ENCODE results near the gene MCU.
"Not testable (repeated sequence)": the region's sequence is repeated elsewhere in the genome, so short reads cannot be mapped to it uniquely, and the experiment has no call there.

MCU gene

DNA sequence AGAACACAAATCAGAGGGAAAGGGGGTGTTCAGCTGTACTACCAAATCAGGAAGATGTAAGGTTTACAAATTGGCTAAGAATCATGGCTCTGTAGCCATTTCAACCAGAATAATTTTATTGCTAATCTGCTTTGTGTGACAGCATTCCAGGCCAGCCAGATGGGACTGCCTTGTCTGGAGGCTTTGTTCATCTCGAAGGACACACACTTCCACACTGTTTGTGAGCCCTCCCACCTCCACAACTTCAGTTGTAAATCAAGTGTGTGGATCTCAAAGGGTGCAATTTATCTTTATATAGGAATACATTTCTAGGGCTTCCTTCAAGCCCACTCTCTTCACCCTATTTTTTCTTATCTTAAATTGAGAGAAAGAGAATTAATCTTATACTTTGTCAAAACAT is 194.7 kb downstream of the MCU start:
- Histone ChIP-seq H3K36me3 (ENCODE audit: insufficient read depth, low read length) (peaks cover 29% of the 10 kb centered on the region), H3K27me3 (ENCODE audit: insufficient read depth, low read length) (no peaks in the 10 kb centered on the region), H3K9ac (ENCODE audit: low read depth, low read length) (peak overlapping the region; percentile 57), H3K27ac (ENCODE audit: low read depth, low read length) (peak overlapping the region; percentile 93), H3K4me3 (ENCODE audit: low read length) (peak overlapping the region; percentile 19; the same call in 1 of the 2 replicates), H3K9me3 (ENCODE audit: insufficient read depth, low read depth, low read length) (0 out of 2 replicates have a peak, but pooled peaks cover 4% of the 10 kb centered on the region), H3K4me1 (ENCODE audit: insufficient read depth, low read length) (peaks cover 35% of the 10 kb centered on the region)
- WGBS = 67% methylated on average over 1 of the region's 1 CpG

DNA sequence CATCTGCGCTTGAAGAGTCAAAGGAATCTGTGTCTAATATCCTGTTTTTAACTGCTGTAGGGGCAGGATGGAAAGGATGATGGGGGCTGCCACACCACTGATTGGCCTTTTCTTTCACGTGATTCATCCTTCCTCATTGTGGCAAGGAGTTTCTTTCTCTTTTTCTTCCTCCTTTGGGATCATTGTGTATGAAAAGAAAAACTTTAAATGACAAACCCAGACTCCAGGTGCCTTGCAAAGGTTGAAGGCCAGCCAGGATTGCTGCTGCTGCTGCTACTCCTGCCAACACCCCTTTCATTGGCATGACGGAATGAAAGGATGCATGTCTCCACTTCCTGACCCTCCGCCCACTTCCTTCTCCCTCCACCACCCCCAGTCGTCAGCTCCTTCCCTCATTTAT is 195.1 kb downstream of the MCU start:
- 61% methylated on average over 3 of the region's 5 CpGs for WGBS
- Histone ChIP-seq H3K4me1 (ENCODE audit: insufficient read depth, low read length) (peaks cover 35% of the 10 kb centered on the region), H3K27ac (ENCODE audit: low read depth, low read length) (peak overlapping the region; percentile 93), H3K9me3 (ENCODE audit: insufficient read depth, low read depth, low read length) (no peaks in the 10 kb centered on the region), H3K4me3 (ENCODE audit: low read length) (peak overlapping the region; percentile 19; the same call in 1 of the 2 replicates), H3K9ac (ENCODE audit: low read depth, low read length) (peak overlapping the region; percentile 57), H3K36me3 (ENCODE audit: insufficient read depth, low read length) (peaks cover 29% of the 10 kb centered on the region), H3K27me3 (ENCODE audit: insufficient read depth, low read length) (no peaks in the 10 kb centered on the region)

DNA sequence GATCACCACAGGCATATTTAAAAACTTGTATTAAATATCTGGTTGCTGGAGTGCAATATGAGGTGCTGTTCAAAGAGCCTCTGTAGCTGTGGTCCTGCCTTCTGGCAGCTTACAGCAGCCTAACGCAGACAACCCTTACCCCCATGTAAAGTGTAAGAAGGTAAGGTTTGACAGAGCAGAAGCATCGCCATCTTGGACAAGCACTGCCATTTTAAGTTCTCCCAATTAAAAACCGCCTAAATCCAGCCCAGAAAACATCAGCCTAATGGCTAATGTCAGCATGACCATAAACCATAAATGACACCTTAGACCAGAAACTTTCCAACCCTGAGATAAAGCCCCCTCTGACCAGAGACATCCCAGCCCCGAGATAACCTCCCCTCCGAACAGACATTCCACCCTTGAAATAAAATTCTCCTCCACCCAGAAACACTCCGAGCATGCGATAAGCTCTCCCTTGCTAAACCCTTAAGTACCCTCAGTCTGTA is 196.3 kb downstream of the MCU start:
- H3K9ac ChIP-seq (ENCODE audit: low read depth, low read length) = no peak overlapping the region

DNA sequence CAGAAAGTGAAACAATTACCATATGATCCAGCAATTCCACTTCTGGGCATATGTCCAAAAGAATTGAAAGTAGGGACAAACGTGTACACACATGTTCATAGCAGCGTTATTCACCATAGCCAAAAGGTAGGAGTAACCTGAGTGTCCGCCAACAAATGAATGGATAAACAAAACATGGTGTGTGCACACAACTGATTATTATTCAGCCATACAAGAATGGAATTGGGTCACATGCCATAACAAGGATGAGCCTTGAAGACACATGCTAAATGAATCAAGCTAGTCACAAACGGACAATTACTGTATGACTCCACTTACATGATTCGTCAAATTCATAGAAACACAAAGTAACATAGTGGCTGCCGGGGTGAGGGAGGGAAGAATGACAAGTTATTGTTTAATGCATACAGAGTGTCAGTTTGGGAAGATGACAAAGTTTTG is 197.5 kb downstream of the MCU start:
- no peak overlapping the region for H3K9ac ChIP-seq (ENCODE audit: low read depth, low read length)
- H3K36me3 ChIP-seq (ENCODE audit: insufficient read depth, low read length) = peaks cover 25% of the 10 kb centered on the region
- peaks cover 35% of the 10 kb centered on the region for H3K4me1 ChIP-seq (ENCODE audit: insufficient read depth, low read length)
- no peaks in the 10 kb centered on the region for H3K9me3 ChIP-seq (ENCODE audit: insufficient read depth, low read depth, low read length)
- H3K27me3 ChIP-seq (ENCODE audit: insufficient read depth, low read length) = no peaks in the 10 kb centered on the region
- H3K27ac ChIP-seq (ENCODE audit: low read depth, low read length) = no peak overlapping the region
- no peak overlapping the region for H3K4me3 ChIP-seq (ENCODE audit: low read length)
- 83% methylated on average over 6 of the region's 6 CpGs for WGBS

More for the DNA sequence above, 196.3 kb downstream of the MCU start:
- Histone ChIP-seq H3K27ac (ENCODE audit: low read depth, low read length) (no peak overlapping the region), H3K4me1 (ENCODE audit: insufficient read depth, low read length) (peaks cover 35% of the 10 kb centered on the region), H3K4me3 (ENCODE audit: low read length) (no peak overlapping the region), H3K9me3 (ENCODE audit: insufficient read depth, low read depth, low read length) (no peaks in the 10 kb centered on the region), H3K36me3 (ENCODE audit: insufficient read depth, low read length) (peaks cover 29% of the 10 kb centered on the region), H3K27me3 (ENCODE audit: insufficient read depth, low read length) (no peaks in the 10 kb centered on the region)
- WGBS = 93% methylated on average over 6 of the region's 7 CpGs

DNA sequence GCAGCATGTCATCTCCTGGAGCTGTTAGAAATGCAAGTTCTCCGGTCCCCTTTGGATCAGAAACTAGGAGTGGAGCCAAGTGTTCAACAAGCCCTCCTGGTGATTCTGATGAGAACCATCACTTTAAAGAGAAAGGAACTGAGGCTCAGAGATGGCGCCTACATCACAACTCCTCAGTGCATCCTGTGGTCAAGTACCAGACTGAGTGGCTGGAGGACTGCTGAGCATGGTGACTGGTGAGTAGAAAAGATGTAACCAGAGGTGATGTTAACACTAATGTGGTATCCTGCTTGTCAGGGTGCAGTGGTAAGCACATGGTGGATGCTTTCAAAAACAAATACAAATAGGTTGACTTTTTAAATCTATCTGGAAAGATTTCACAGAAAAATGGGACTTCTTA is 198.1 kb downstream of the MCU start:
- Histone ChIP-seq H3K36me3 (ENCODE audit: insufficient read depth, low read length) (peaks cover 18% of the 10 kb centered on the region), H3K4me3 (ENCODE audit: low read length) (no peak overlapping the region), H3K27ac (ENCODE audit: low read depth, low read length) (no peak overlapping the region), H3K4me1 (ENCODE audit: insufficient read depth, low read length) (peaks cover 29% of the 10 kb centered on the region), H3K9ac (ENCODE audit: low read depth, low read length) (no peak overlapping the region), H3K27me3 (ENCODE audit: insufficient read depth, low read length) (no peaks in the 10 kb centered on the region), H3K9me3 (ENCODE audit: insufficient read depth, low read depth, low read length) (no peaks in the 10 kb centered on the region)
- 95% methylated on average over 2 of the region's 2 CpGs for WGBS

DNA sequence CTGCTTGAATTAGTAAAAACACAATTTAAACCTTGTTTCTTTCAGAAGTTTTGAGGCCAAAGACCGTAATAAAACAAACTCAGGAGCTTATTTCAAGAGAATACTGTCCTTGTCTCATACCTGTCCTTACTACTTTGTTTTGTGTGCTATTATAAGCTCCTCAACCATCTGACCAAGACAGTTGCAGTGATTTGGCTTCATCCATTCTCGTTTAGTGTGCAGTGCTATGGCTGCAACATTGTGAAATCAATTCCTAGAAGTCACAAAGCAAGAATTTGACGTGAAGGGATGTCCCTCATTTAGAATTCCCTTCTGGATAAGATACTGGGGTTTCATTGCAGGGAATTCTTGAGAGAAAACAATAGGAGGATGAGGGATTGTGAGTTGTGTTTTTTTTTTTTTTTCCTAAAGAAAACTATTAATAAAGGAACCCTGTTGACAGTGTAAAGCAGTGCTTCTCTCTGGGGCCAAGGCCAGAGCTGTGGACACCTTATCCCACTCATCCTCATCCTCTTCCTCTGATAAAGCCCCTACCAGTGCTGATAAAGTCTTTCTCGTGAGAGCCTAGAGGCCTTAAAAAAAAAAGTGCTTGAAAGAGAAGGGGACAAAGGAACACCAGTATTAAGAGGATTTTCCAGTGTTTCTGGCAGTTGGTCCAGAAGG is 201.3 kb downstream of the MCU start, which contains the start of gene OIT3:
Gene OIT3 (plus strand): TSS at position 604 of the 663 bp plus-strand sequence. CDS start 60 bp downstream, outside the sequence.
- peaks cover 8% of the 10 kb centered on the region; the same call in 1 of the 2 replicates for H3K36me3 ChIP-seq (ENCODE audit: insufficient read depth, low read length)
- H3K4me3 ChIP-seq (ENCODE audit: low read length) = no peak within 1 kb of the TSS
- 97% methylated on average over 4 of the region's 4 CpGs for WGBS
- H3K27me3 ChIP-seq (ENCODE audit: insufficient read depth, low read length) = no peaks in the 10 kb centered on the region
- H3K27ac ChIP-seq (ENCODE audit: low read depth, low read length) = no peak within 1 kb of the TSS
- no peaks in the 10 kb centered on the region for H3K4me1 ChIP-seq (ENCODE audit: insufficient read depth, low read length)
- H3K9ac ChIP-seq (ENCODE audit: low read depth, low read length) = no peak within 1 kb of the TSS
- H3K9me3 ChIP-seq (ENCODE audit: insufficient read depth, low read depth, low read length) = no peaks in the 10 kb centered on the region

DNA sequence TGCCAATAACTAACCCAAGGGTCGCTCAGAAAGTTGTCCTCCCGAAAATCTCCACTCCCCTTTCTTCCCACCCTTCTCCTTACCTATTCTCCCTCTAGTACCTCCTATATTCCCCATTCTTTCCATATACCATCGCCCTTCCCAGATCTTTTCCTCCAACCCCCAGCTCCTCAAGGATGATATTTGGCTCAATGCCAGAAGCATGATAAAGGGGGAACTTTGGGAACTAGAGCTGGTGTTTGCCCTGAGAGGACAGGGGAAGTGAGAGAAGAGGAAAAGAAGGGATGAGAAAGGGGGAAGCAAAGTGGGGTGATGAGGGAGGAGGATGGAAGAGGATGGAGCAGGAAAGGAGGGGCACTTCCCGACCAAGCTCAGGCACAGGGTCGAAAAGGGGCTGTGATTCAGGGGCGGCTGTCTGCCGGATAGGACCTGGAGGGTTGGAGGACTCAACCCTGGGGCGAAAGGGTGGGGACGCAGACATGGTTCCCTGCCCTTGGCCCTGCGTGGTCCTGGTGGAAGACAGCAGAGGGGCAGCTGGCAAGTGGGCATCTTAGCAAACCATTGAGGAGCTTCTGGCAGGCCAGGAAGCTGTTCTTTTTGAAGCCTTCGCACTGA is 203.4 kb downstream of the MCU start:
- Histone ChIP-seq H3K4me3 (ENCODE audit: low read length) (no peak overlapping the region), H3K9me3 (ENCODE audit: insufficient read depth, low read depth, low read length) (no peaks in the 10 kb centered on the region), H3K9ac (ENCODE audit: low read depth, low read length) (no peak overlapping the region), H3K27me3 (ENCODE audit: insufficient read depth, low read length) (no peaks in the 10 kb centered on the region), H3K36me3 (ENCODE audit: insufficient read depth, low read length) (no peaks in the 10 kb centered on the region), H3K27ac (ENCODE audit: low read depth, low read length) (no peak overlapping the region), H3K4me1 (ENCODE audit: insufficient read depth, low read length) (no peaks in the 10 kb centered on the region)
- WGBS = 86% methylated on average over 11 of the region's 11 CpGs

DNA sequence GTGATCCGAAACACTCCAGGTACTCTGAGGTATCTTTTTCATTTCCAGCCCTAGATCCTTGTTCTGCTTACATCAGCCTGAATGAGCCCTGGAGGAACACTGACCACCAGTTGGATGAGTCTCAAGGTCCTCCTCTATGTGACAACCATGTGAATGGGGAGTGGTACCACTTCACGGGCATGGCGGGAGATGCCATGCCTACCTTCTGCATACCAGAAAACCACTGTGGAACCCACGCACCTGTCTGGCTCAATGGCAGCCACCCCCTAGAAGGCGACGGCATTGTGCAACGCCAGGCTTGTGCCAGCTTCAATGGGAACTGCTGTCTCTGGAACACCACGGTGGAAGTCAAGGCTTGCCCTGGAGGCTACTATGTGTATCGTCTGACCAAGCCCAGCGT is 206.7 kb downstream of the MCU start:
- Histone ChIP-seq H3K36me3 (ENCODE audit: insufficient read depth, low read length) (no peaks in the 10 kb centered on the region), H3K4me3 (ENCODE audit: low read length) (no peak overlapping the region), H3K4me1 (ENCODE audit: insufficient read depth, low read length) (no peaks in the 10 kb centered on the region), H3K9me3 (ENCODE audit: insufficient read depth, low read depth, low read length) (peaks cover 4% of the 10 kb centered on the region; the same call in 1 of the 2 replicates), H3K9ac (ENCODE audit: low read depth, low read length) (no peak overlapping the region), H3K27me3 (ENCODE audit: insufficient read depth, low read length) (no peaks in the 10 kb centered on the region), H3K27ac (ENCODE audit: low read depth, low read length) (no peak overlapping the region)
- 95% methylated on average over 10 of the region's 10 CpGs for WGBS

DNA sequence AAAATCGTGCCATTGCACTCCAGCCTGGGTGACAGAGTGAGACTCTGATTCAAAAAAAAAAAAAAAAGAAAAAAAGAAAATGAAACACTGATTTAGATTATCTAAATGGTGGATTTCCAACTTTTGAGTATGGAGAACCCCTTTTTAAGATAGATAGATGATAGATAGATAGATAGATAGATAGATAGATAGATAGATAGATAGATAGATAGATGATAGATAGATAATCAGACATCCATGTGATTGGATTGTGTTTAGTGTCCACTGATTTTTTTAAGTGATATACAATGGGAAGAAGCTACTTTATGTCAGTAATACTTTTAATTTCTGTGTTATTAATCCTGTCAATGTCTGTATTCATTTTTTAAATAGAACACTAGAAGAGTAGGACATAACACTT is 207.6 kb downstream of the MCU start:
- Histone ChIP-seq H3K36me3 (ENCODE audit: insufficient read depth, low read length) (no peaks in the 10 kb centered on the region), H3K4me3 (ENCODE audit: low read length) (no peak overlapping the region), H3K9me3 (ENCODE audit: insufficient read depth, low read depth, low read length) (peaks cover 9% of the 10 kb centered on the region; the same call in 1 of the 2 replicates), H3K27ac (ENCODE audit: low read depth, low read length) (no peak overlapping the region), H3K4me1 (ENCODE audit: insufficient read depth, low read length) (no peaks in the 10 kb centered on the region), H3K27me3 (ENCODE audit: insufficient read depth, low read length) (no peaks in the 10 kb centered on the region), H3K9ac (ENCODE audit: low read depth, low read length) (no peak overlapping the region)
- WGBS = 96% methylated on average over 1 of the region's 1 CpG

DNA sequence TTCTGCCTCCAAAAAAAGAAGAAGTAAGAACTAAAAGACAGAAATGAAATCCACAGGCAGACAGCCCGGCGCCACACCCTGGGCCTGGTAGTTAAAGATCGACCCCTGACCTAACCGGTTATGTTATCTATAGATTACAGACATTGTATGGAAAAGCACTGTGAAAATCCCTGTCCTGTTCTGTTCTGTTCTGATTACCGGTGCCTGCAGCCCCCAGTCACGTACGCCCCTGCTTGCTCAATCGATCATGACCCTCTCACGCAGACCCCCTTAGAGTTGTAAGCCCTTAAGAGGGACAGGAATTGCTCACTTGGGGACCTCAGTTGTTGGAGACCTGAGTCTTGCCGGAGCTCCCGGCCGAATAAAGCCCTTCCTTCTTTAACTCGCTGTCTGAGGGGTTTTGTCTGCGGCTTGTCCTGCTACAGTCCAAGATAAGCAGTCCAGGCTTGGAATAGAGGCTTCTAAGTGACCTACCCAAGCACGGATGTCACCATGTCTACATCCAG is 212.1 kb downstream of the MCU start:
- not testable (repeated sequence) for H3K36me3 ChIP-seq (ENCODE audit: insufficient read depth, low read length); H3K4me3 ChIP-seq (ENCODE audit: low read length); H3K9me3 ChIP-seq (ENCODE audit: insufficient read depth, low read depth, low read length); H3K9ac ChIP-seq (ENCODE audit: low read depth, low read length); H3K27me3 ChIP-seq (ENCODE audit: insufficient read depth, low read length); H3K27ac ChIP-seq (ENCODE audit: low read depth, low read length); H3K4me1 ChIP-seq (ENCODE audit: insufficient read depth, low read length)
- WGBS = 96% methylated on average over 15 of the region's 15 CpGs

DNA sequence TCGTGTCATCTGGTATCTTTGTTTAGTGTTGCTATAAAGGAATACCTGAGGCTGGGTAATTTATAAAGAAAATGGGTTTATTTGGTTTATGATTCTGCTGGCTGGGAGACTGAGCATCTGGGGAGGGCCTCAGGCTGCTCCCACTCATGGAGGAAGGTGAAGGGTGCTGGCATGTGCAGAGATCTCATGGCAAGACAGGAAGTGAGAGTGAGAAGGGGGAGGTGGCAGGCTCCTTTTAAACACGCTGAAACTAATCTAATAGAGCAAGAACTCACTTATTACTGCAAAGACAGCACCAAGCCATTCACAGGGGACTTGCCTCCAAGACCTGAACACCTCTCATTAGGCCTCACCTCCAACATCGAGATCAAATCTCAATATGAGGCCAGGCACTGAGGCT is 212.9 kb downstream of the MCU start:
- Histone ChIP-seq H3K27ac (ENCODE audit: low read depth, low read length) (no peak overlapping the region), H3K4me1 (ENCODE audit: insufficient read depth, low read length) (no peaks in the 10 kb centered on the region), H3K9me3 (ENCODE audit: insufficient read depth, low read depth, low read length) (peaks cover 9% of the 10 kb centered on the region; the same call in 1 of the 2 replicates), H3K4me3 (ENCODE audit: low read length) (no peak overlapping the region), H3K36me3 (ENCODE audit: insufficient read depth, low read length) (no peaks in the 10 kb centered on the region), H3K9ac (ENCODE audit: low read depth, low read length) (no peak overlapping the region), H3K27me3 (ENCODE audit: insufficient read depth, low read length) (no peaks in the 10 kb centered on the region)
- WGBS = 96% methylated on average over 3 of the region's 3 CpGs
